K562 (cell line): ENCODE data around the gene CCDC158.

Experiments used
- HIVEP1 ChIP-seq: fragments of 250-450 bp; sonication (Bioruptor Pico); IDR thresholded peaks from 2 replicates; pipeline ENCODE4 v1.4.0; 2020; ENCODE audit warnings: mild to moderate bottlenecking
- MTF1 ChIP-seq: fragments of 250-450 bp; sonication (Bioruptor Pico); IDR thresholded peaks from 2 replicates; pipeline ENCODE4 v1.9.0; 2021; ENCODE audit warnings: moderate library complexity, mild to moderate bottlenecking, inconsistent platforms, borderline replicate concordance
- RCOR1 ChIP-seq, 2 experiments: IDR thresholded peaks; 2 replicates each; pipeline ENCODE4 v1.6.1; 2012; ENCODE audit warnings: low read depth in 2 of 2, low read length in 2 of 2, borderline replicate concordance in 1 of 2, improper control_type of control experiment in 1 of 2
- TCF7L2 ChIP-seq: fragments of 150-350 bp; IDR thresholded peaks from 2 replicates; pipeline ENCODE4 v1.6.1; 2016; ENCODE audit warnings: low read depth, mild to moderate bottlenecking, low read length, moderate library complexity
- TF ChIP-seq, protein P1 (sequence below), 2 experiments: fragments of 450-650 bp in 1 of 2; sonication (generic) in 1 of 2; formaldehyde crosslinking; conservative IDR thresholded peaks; 2 replicates each; pipeline versions ENCODE4 v1.4.0 to v1.8.1; 2020 to 2022; ENCODE audit warnings: mild to moderate bottlenecking in 1 of 2, missing genetic modification reagents in 1 of 2
- TF ChIP-seq, protein P2 (sequence below): sonication (generic); formaldehyde crosslinking; IDR thresholded peaks from 2 replicates; pipeline ENCODE4 v1.8.0; 2022; ENCODE audit warnings: mild to moderate bottlenecking, missing genetic modification reagents, borderline replicate concordance

DNA sequence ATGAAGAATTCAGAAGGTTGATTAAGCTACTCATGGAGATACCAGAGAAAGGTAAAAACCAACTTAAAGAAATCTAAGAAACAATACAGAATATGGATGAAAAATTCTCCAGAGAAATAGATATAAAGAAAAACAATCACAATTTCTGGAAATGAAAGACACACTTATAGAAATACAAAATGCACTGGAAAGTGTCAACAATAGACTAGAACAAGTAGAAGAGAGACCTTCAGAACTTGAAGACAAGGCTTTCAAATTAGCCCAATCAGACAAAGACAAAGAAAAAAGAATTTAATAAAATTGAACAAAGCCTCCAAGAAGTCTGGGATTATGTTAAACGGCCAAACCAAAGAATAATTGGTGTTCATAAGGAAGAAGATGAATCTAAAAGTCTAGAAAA is 104.8 kb downstream of the CCDC158 start:
- no peak for TF ChIP-seq RCOR1 (IDR thresholded peaks at IDR 0.05; ENCODE audit: borderline replicate concordance in 1 of 2, low read depth in 2 of 2, low read length in 2 of 2)
- TF ChIP-seq TCF7L2 = no peak
- TF ChIP-seq, protein P1, sequence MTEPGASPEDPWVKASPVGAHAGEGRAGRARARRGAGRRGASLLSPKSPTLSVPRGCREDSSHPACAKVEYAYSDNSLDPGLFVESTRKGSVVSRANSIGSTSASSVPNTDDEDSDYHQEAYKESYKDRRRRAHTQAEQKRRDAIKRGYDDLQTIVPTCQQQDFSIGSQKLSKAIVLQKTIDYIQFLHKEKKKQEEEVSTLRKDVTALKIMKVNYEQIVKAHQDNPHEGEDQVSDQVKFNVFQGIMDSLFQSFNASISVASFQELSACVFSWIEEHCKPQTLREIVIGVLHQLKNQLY (CRISPR knock-in tag; conservative IDR thresholded peaks at IDR 0.05) = no peak
- no peak for TF ChIP-seq MTF1 (CRISPR knock-in tag)
- TF ChIP-seq, protein P2, sequence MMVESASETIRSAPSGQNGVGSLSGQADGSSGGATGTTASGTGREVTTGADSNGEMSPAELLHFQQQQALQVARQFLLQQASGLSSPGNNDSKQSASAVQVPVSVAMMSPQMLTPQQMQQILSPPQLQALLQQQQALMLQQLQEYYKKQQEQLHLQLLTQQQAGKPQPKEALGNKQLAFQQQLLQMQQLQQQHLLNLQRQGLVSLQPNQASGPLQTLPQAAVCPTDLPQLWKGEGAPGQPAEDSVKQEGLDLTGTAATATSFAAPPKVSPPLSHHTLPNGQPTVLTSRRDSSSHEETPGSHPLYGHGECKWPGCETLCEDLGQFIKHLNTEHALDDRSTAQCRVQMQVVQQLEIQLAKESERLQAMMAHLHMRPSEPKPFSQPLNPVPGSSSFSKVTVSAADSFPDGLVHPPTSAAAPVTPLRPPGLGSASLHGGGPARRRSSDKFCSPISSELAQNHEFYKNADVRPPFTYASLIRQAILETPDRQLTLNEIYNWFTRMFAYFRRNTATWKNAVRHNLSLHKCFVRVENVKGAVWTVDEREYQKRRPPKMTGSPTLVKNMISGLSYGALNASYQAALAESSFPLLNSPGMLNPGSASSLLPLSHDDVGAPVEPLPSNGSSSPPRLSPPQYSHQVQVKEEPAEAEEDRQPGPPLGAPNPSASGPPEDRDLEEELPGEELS = no peak
- TF ChIP-seq HIVEP1 (CRISPR knock-in tag) = no peak
